GM18526 (cell line): ENCODE results near the gene UVRAG.

Experiments used
- POLR2A ChIP-seq: IDR thresholded peaks from 3 replicates; pipeline ENCODE4 v1.6.1; 2011; ENCODE audit not compliant: insufficient read length; ENCODE audit errors: extremely low read depth

Gene UVRAG

GRCh38 chr11:76047766-76048165 is 232.8 kb downstream of the UVRAG start:
- no peak for TF ChIP-seq POLR2A

GRCh38 chr11:76048763-76049162 is 233.8 kb downstream of the UVRAG start:
- no peak for TF ChIP-seq POLR2A

- no peak for TF ChIP-seq POLR2A
These were observed 234.5 kb downstream of the UVRAG start for GRCh38 chr11:76049511-76049910.

- no peak for TF ChIP-seq POLR2A
These were observed 236.9 kb downstream of the UVRAG start for GRCh38 chr11:76051937-76052336.

- no peak for TF ChIP-seq POLR2A
These were observed 239.3 kb downstream of the UVRAG start for GRCh38 chr11:76054330-76054729.

- no peak for TF ChIP-seq POLR2A
These were observed 241.9 kb downstream of the UVRAG start for GRCh38 chr11:76056876-76057275.

- no peak for TF ChIP-seq POLR2A
These were observed 247.7 kb downstream of the UVRAG start for GRCh38 chr11:76062733-76063132.

- TF ChIP-seq POLR2A: no peak
These were observed 249.2 kb downstream of the UVRAG start for GRCh38 chr11:76064192-76064591.

GRCh38 chr11:76067099-76067498 is 252.1 kb downstream of the UVRAG start:
- no peak for TF ChIP-seq POLR2A

- no peak for TF ChIP-seq POLR2A
These were observed 254.0 kb downstream of the UVRAG start for GRCh38 chr11:76069001-76069400.

- no peak for TF ChIP-seq POLR2A
These were observed 256.1 kb downstream of the UVRAG start for GRCh38 chr11:76071090-76071489.

- TF ChIP-seq POLR2A: no peak
These were observed 258.7 kb downstream of the UVRAG start for GRCh38 chr11:76073724-76074123.

- no peak for TF ChIP-seq POLR2A
These were observed 259.4 kb downstream of the UVRAG start for GRCh38 chr11:76074148-76075095.

- TF ChIP-seq POLR2A: no peak
These were observed 260.7 kb downstream of the UVRAG start for GRCh38 chr11:76075716-76076115.

GRCh38 chr11:76076749-76077148 is 261.7 kb downstream of the UVRAG start:
- TF ChIP-seq POLR2A: no peak

GRCh38 chr11:76077575-76078150 is 262.7 kb downstream of the UVRAG start:
- TF ChIP-seq POLR2A: no peak
